ENCODE measurements around the gene CELSR1.

The CELSR1 gene

DNA sequence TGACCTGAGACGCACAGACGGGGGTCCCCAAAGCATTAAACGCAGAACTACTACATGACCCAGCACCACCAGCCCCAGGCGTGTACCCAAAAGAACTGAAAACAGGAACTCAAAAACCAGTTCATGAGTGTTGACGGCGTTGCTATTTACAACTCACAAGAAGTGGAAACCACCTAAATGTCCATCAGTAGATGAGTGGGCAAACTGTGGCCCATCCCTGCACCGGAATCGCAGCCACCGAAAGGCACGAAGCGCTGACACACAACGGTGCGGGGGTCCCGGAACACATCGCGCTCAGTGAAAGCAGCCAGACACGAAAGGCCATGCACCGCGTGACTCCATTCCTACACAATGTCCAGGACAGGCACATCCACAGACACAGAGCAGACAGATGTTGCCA lies 122.7 kb downstream of the CELSR1 start:
- Histone ChIP-seq H3K27ac (no peak overlapping the region), H3K4me3 (no peak overlapping the region)
- no peak for DNase-seq (ENCODE audit: low spot score)
- TF ChIP-seq, protein P1, sequence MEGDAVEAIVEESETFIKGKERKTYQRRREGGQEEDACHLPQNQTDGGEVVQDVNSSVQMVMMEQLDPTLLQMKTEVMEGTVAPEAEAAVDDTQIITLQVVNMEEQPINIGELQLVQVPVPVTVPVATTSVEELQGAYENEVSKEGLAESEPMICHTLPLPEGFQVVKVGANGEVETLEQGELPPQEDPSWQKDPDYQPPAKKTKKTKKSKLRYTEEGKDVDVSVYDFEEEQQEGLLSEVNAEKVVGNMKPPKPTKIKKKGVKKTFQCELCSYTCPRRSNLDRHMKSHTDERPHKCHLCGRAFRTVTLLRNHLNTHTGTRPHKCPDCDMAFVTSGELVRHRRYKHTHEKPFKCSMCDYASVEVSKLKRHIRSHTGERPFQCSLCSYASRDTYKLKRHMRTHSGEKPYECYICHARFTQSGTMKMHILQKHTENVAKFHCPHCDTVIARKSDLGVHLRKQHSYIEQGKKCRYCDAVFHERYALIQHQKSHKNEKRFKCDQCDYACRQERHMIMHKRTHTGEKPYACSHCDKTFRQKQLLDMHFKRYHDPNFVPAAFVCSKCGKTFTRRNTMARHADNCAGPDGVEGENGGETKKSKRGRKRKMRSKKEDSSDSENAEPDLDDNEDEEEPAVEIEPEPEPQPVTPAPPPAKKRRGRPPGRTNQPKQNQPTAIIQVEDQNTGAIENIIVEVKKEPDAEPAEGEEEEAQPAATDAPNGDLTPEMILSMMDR (IDR thresholded peaks at IDR 0.05): no peak

DNA sequence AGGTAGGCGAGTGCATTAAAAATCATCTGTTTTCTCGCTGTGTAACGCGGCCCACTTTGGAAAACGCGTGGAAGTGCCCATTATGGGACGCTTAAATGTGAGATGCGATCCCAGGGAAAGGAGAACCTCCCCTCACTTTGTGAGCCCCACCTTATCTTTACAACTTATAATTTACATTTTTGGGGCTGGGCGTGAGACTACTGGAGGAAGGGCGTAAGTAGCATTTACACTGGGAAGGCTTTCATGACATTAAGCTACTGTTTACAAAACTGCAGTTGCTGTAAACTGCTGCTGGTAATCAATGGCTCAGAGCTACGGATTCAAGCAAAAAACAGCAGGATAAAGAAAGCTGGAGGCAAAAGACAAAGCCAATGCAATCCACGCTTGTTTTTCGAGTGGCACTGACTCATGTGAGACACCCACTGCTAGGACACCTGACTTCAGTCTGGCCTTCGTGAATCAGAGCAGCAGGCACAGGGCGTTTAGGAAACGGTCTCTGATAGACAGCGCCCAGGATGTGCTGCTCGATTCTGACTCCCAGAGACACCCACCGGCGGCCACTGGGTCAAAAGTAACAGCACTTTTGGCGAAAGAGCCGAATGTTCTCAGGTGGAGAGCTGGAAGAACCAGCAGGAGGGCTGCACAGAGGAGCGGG lies 123.6 kb downstream of the CELSR1 start:
- TF ChIP-seq, protein P1 (IDR thresholded peaks at IDR 0.05): no peak
- H3K4me3 ChIP-seq: no peak overlapping the region
- DNase-seq (ENCODE audit: low spot score): no peak
- H3K27ac ChIP-seq: no peak overlapping the region

- H3K27ac ChIP-seq: no peak overlapping the region
- TF ChIP-seq, protein P1 (IDR thresholded peaks at IDR 0.05): no peak
- no peak for DNase-seq (ENCODE audit: low spot score)
- no peak overlapping the region for H3K4me3 ChIP-seq
Observed at GRCh38 chr22:46411347-46411746, 126.1 kb downstream of the CELSR1 start.

GRCh38 chr22:46410291-46410808 lies 127.1 kb downstream of the CELSR1 start:
- H3K4me3 ChIP-seq: no peak overlapping the region
- TF ChIP-seq, protein P1 (IDR thresholded peaks at IDR 0.05): no peak
- H3K27ac ChIP-seq: no peak overlapping the region
- DNase-seq (ENCODE audit: low spot score): no peak

DNA sequence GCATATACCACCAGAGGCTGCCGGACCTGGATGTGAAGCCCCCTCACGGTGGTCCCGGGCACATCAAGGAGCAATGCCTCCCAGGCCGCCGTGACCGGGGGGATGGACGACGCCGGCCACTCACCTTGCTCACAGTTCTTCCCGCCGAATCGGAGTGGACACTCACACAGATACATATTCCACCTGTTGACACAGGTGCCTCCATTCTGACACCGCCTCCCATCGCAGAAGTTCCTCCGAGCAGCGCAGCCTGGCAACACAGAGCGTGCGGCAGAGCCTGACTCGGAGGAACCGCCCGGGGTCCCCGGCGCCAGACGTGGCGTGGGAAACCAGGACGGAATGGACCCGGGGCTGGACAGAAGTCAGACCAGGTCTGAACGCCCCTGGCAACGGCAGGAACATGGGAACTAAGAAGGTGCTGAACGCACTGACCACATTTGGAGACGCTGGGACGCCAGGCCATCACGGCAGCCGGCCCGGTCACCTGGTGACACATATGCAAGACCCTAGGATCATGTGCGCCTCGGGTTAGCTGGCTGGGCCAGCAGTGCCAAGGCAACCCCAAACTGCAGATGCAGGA lies 127.7 kb downstream of the CELSR1 start:
- Histone ChIP-seq H3K27ac (no peak overlapping the region), H3K4me3 (no peak overlapping the region)
- TF ChIP-seq, protein P1 (IDR thresholded peaks at IDR 0.05): no peak
- no peak for DNase-seq (ENCODE audit: low spot score)

- no peak for DNase-seq (ENCODE audit: low spot score)
- Histone ChIP-seq H3K27ac (no peak overlapping the region), H3K4me3 (no peak overlapping the region)
- TF ChIP-seq, protein P1 (IDR thresholded peaks at IDR 0.05): no peak
Observed at GRCh38 chr22:46408568-46409506, 128.6 kb downstream of the CELSR1 start.

Measured in coronary artery (tissue), 2 donors.